Measurements from ENCODE around the gene ITPR2. TPM values are rescaled to one million over a fixed set of nuclear protein-coding genes. Genes with fewer than 3 reads are reported as not detected.
A peak's percentile ranks its signal among the peaks of the same experiment; 100 is the strongest.

Gene ITPR2
- total RNA-seq, 4 donors from 2014 or later = 32.6 to 49.8 (median 39.9) TPM

DNA sequence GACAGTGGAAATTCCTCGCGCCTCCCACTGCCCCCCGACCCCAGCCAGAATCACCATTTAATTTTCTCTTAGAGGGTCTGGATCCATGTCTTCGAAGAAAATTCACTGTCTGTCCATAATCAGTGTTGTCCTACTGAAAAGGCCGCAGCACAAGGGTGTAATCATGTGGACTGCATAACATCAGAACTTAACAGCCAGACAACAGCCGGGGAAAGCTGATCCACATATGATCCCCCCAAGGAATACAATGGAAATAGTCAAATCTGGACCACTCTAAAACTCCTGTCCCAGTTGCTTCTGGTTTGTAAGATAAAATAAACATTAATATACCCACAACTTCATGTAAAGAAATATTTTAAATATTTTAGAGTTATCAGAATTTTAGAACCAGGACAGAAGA is 460.1 kb downstream of the ITPR2 start:
- no peaks in the 10 kb centered on the region for H3K36me3 ChIP-seq
- no peak for DNase-seq (ENCODE audit: low spot score in 2 of 2)
- 83% methylated on average over 6 of the region's 6 CpGs for WGBS, 2 donors
- H3K4me1 ChIP-seq = peaks cover 0 to 5% (median 0%) of the 10 kb centered on the region in 4 donors
- TF ChIP-seq, protein P1, sequence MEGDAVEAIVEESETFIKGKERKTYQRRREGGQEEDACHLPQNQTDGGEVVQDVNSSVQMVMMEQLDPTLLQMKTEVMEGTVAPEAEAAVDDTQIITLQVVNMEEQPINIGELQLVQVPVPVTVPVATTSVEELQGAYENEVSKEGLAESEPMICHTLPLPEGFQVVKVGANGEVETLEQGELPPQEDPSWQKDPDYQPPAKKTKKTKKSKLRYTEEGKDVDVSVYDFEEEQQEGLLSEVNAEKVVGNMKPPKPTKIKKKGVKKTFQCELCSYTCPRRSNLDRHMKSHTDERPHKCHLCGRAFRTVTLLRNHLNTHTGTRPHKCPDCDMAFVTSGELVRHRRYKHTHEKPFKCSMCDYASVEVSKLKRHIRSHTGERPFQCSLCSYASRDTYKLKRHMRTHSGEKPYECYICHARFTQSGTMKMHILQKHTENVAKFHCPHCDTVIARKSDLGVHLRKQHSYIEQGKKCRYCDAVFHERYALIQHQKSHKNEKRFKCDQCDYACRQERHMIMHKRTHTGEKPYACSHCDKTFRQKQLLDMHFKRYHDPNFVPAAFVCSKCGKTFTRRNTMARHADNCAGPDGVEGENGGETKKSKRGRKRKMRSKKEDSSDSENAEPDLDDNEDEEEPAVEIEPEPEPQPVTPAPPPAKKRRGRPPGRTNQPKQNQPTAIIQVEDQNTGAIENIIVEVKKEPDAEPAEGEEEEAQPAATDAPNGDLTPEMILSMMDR (IDR thresholded peaks at IDR 0.05) = no peak
- TF ChIP-seq EP300 (IDR thresholded peaks at IDR 0.05) = no peak
- no peak overlapping the region for H3K27ac ChIP-seq
- no peak overlapping the region for H3K4me3 ChIP-seq
- H3K9me3 ChIP-seq = no peaks in the 10 kb centered on the region
- no peaks in the 10 kb centered on the region for H3K27me3 ChIP-seq

- H3K27me3 ChIP-seq = no peaks in the 10 kb centered on the region
- TF ChIP-seq, protein P1 (IDR thresholded peaks at IDR 0.05) = no peak
- no peak for TF ChIP-seq EP300 (IDR thresholded peaks at IDR 0.05)
Measured at GRCh38 chr12:26370098-26370497, 462.9 kb downstream of the ITPR2 start.

DNA sequence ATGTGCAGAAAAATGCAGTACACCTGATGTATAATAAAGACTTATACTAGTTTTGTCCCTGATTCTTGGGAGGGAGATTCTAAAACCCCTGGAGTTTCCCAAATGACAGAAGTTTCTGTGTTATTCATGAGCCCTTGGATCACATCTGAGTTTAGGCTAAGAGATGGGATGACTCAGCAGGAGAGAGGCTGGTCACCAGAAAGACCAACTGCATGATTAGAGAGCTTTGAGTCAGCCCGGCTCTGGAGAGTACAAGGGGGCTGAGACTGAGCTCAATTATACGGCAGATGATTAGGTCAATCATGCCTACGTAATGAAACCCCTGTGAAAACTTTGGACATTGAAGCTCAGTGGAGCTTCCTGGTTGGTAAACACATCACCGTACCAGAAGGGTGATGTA is 463.4 kb downstream of the ITPR2 start:
- Histone ChIP-seq H3K27me3 (no peaks in the 10 kb centered on the region), H3K27ac (peak overlapping the region in 1 of 4 donors; percentile 28), H3K9me3 (no peaks in the 10 kb centered on the region), H3K4me3 (no peak overlapping the region), H3K36me3 (no peaks in the 10 kb centered on the region), H3K4me1 (no peaks in the 10 kb centered on the region)
- peak in 1 of 2 donors; percentile 6 for DNase-seq (ENCODE audit: low spot score in 2 of 2)
- TF ChIP-seq, protein P1 (IDR thresholded peaks at IDR 0.05) = no peak
- TF ChIP-seq EP300 (IDR thresholded peaks at IDR 0.05) = no peak
- TF ChIP-seq POLR2A (IDR thresholded peaks at IDR 0.05) = no peak
- 39 to 47% methylated on average over 4 of the region's 4 CpGs for WGBS, 2 donors

More at GRCh38 chr12:26370098-26370497, 462.9 kb downstream of the ITPR2 start:
- DNase-seq (ENCODE audit: low spot score in 2 of 2) = no peak
- H3K4me1 ChIP-seq = no peaks in the 10 kb centered on the region
- WGBS, 2 donors = 88 to 91% methylated on average over 2 of the region's 2 CpGs
- H3K9me3 ChIP-seq = no peaks in the 10 kb centered on the region
- no peaks in the 10 kb centered on the region for H3K36me3 ChIP-seq
- no peak overlapping the region for H3K4me3 ChIP-seq
- H3K27ac ChIP-seq = peak overlapping the region in 1 of 4 donors; percentile 28

- TF ChIP-seq EP300 (IDR thresholded peaks at IDR 0.05) = no peak
- TF ChIP-seq, protein P1 (IDR thresholded peaks at IDR 0.05) = no peak
- no peak for TF ChIP-seq POLR2A (IDR thresholded peaks at IDR 0.05)
- H3K9me3 ChIP-seq = no peaks in the 10 kb centered on the region
- no peaks in the 10 kb centered on the region for H3K4me1 ChIP-seq
- DNase-seq (ENCODE audit: low spot score in 2 of 2) = no peak
- H3K27ac ChIP-seq = no peak overlapping the region
- H3K4me3 ChIP-seq = no peak overlapping the region
- 58 to 70% methylated on average over 1 of the region's 1 CpG for WGBS, 2 donors
- H3K27me3 ChIP-seq = no peaks in the 10 kb centered on the region
- H3K36me3 ChIP-seq = no peaks in the 10 kb centered on the region
Measured at GRCh38 chr12:26367991-26368730, 464.8 kb downstream of the ITPR2 start.

GRCh38 chr12:26361964-26362363 is 471.0 kb downstream of the ITPR2 start:
- DNase-seq (ENCODE audit: low spot score in 2 of 2) = no peak
- Histone ChIP-seq H3K36me3 (no peaks in the 10 kb centered on the region), H3K27ac (no peak overlapping the region), H3K27me3 (no peaks in the 10 kb centered on the region), H3K4me1 (no peaks in the 10 kb centered on the region), H3K4me3 (no peak overlapping the region), H3K9me3 (no peaks in the 10 kb centered on the region)
- no peak for TF ChIP-seq EP300 (IDR thresholded peaks at IDR 0.05)
- TF ChIP-seq, protein P1 (IDR thresholded peaks at IDR 0.05) = no peak
- no peak for TF ChIP-seq POLR2A (IDR thresholded peaks at IDR 0.05)
- WGBS, 2 donors = 71 to 82% methylated on average over 1 of the region's 1 CpG

Measured in tibial nerve (tissue), 4 donors.